ENCODE data around the gene BBS5. TPM values are rescaled to one million over a fixed set of nuclear protein-coding genes. Genes with fewer than 3 reads are reported as not detected.

Gene BBS5
- total RNA-seq, 4 donors from 2014 or later = 1.6 to 12.3 (median 3.2) TPM

DNA sequence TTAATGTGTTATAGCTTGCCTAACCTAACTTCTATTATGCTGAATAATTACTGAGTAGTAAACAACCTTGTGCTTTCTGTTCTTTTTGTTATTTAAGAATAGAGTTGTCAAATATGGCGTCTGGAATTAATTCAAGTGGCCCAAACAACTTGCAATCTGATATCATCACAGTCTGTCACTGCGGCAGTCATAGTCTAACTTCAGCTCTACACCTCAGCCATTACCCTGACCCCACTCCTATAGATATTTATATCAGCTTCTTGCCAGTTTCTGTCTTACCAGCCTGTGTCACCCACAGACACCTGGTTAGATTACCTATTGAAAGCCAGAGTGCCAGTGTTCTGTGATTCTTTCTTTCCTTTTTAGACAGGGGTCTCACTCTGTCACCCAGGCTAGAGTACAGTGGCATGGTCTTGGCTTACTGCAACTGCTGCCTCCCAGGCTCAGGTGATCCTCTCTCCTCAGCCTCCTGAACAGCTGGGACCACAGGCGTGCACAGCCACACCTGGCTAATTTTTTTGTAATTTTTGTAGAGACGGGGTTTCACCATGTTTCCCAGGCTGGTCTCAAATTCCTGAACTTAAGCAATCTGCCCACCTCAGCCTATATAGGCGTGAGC, 16.1 kb downstream of the BBS5 start:
- Histone ChIP-seq H3K27me3 (no peaks in the 10 kb centered on the region), H3K4me1 (no peaks in the 10 kb centered on the region), H3K27ac (no peak overlapping the region), H3K9me3 (no peaks in the 10 kb centered on the region), H3K4me3 (no peak overlapping the region), H3K36me3 (no peaks in the 10 kb centered on the region)
- in situ Hi-C loops (cut with MboI; ENCODE audit: low pct_ligation_motif_present in 1 of 4, low pct_unique_long_range_greater_than_20kb in 1 of 4, low sequenced_read_pairs in 3 of 4) = no loop called here
- TF ChIP-seq, protein P1, sequence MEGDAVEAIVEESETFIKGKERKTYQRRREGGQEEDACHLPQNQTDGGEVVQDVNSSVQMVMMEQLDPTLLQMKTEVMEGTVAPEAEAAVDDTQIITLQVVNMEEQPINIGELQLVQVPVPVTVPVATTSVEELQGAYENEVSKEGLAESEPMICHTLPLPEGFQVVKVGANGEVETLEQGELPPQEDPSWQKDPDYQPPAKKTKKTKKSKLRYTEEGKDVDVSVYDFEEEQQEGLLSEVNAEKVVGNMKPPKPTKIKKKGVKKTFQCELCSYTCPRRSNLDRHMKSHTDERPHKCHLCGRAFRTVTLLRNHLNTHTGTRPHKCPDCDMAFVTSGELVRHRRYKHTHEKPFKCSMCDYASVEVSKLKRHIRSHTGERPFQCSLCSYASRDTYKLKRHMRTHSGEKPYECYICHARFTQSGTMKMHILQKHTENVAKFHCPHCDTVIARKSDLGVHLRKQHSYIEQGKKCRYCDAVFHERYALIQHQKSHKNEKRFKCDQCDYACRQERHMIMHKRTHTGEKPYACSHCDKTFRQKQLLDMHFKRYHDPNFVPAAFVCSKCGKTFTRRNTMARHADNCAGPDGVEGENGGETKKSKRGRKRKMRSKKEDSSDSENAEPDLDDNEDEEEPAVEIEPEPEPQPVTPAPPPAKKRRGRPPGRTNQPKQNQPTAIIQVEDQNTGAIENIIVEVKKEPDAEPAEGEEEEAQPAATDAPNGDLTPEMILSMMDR (IDR thresholded peaks at IDR 0.05) = no peak
- TF ChIP-seq EP300 (IDR thresholded peaks at IDR 0.05; ENCODE audit: low read depth) (no peak), POLR2A (IDR thresholded peaks at IDR 0.05) (no peak), POLR2AphosphoS5 (IDR thresholded peaks at IDR 0.05) (no peak)
- intact Hi-C loops (cut with DNase I; ENCODE audit: low total_unique reads) = no loop called here
- 90 to 100% methylated on average over 3 to 5 of the region's 5 CpGs for WGBS, 2 donors (ENCODE audit: low coverage in 1 of 2)
- DNase-seq = no peak

DNA sequence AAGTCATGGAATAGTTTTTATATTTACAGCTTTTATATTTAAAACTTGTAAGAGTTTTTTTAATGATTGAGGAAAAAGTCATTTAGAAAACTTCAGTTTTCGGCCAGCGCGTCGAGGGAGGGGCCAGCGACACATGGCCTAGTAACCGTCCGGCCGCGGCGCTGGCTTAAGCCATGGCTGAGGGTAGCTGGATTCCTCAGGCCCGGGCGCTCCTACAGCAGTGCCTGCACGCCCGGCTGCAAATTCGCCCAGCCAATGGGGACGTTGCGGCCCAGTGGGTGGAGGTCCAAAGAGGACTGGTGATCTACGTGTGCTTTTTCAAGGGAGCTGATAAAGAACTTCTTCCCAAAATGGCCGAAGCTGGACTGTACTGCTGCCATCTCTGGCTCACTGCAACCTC, 25.4 kb downstream of the BBS5 start:
- no peak for DNase-seq
- in situ Hi-C loops (cut with MboI; ENCODE audit: low pct_ligation_motif_present in 1 of 4, low pct_unique_long_range_greater_than_20kb in 1 of 4, low sequenced_read_pairs in 3 of 4) (no loop called here), intact Hi-C loops (cut with DNase I; ENCODE audit: low total_unique reads) (no loop called here)
- Histone ChIP-seq H3K4me1 (peaks cover 0 to 9% (median 4%) of the 10 kb centered on the region in 4 donors), H3K27me3 (no peaks in the 10 kb centered on the region), H3K4me3 (no peak overlapping the region), H3K9me3 (no peaks in the 10 kb centered on the region), H3K36me3 (no peaks in the 10 kb centered on the region), H3K27ac (no peak overlapping the region)
- WGBS, 2 donors (ENCODE audit: low coverage in 1 of 2) = 96 to 100% methylated on average over 1 to 19 of the region's 19 CpGs
- TF ChIP-seq EP300 (IDR thresholded peaks at IDR 0.05; ENCODE audit: low read depth) = no peak
- TF ChIP-seq, protein P1 (IDR thresholded peaks at IDR 0.05) = no peak
- TF ChIP-seq POLR2A (IDR thresholded peaks at IDR 0.05) = no peak
- TF ChIP-seq POLR2AphosphoS5 (IDR thresholded peaks at IDR 0.05) = no peak

DNA sequence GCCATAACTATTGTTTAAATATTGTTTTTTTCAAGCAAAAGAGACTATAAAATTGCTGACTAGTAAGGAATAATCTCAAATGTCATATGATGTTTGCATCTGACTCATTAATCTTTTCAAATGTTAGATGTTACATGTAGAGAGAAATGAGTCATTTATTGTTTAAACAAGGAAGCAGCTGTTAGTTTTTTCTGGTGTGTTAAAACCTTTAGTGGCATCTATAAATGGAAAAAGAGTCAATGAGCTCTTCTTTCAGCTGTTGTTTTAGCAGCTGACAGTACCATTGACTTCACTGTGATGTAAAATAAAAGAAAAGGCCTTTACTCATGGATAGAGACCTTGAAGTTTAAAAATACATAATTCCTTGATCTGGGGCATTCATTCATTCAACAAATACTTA, 28.4 kb downstream of the BBS5 start:
- no peak overlapping the region for H3K27ac ChIP-seq
- no peaks in the 10 kb centered on the region for H3K9me3 ChIP-seq
- no peak overlapping the region for H3K4me3 ChIP-seq
- in situ Hi-C loops (cut with MboI; ENCODE audit: low pct_ligation_motif_present in 1 of 4, low pct_unique_long_range_greater_than_20kb in 1 of 4, low sequenced_read_pairs in 3 of 4) (no loop called here), intact Hi-C loops (cut with DNase I; ENCODE audit: low total_unique reads) (no loop called here)
- TF ChIP-seq, protein P1 (IDR thresholded peaks at IDR 0.05) = no peak
- TF ChIP-seq EP300 (IDR thresholded peaks at IDR 0.05; ENCODE audit: low read depth) = no peak
- TF ChIP-seq POLR2AphosphoS5 (IDR thresholded peaks at IDR 0.05) = no peak
- no peak for TF ChIP-seq POLR2A (IDR thresholded peaks at IDR 0.05)
- peaks cover 0 to 9% (median 4%) of the 10 kb centered on the region in 4 donors for H3K4me1 ChIP-seq
- no peaks in the 10 kb centered on the region for H3K36me3 ChIP-seq
- DNase-seq = no peak
- no peaks in the 10 kb centered on the region for H3K27me3 ChIP-seq

DNA sequence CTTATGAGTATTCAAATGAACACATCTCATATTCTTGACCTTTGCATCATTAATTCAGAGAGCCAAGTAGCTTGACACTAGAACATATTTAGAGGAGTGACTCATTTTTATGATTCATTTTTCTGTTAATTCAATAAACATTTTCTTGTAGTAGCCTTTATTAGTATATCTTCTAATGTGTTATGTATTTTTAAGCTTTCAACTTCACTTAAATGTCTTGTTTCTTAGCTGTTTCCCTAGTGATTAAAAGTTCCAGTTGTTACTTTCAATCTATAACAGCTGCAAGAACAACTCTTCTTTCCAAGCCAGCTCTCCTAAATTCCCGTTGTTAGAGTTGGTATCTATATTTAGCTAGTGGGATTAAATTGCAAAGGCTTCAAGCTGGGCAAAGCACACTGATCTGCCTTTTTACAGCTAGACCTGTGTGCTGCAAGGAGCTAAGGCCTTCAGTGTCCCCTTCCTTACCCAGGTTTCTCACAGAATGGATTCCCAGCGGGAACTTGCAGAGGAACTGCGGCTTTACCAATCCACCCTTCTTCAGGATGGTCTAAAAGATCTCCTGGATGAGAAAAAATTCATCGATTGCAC, 30.1 kb downstream of the BBS5 start, which contains the start of gene KLHL41:
Gene KLHL41 (plus strand): TSS at position 405 of the 588 bp plus-strand sequence. CDS start 77 bp downstream, at position 482.
- no peak for DNase-seq
- intact Hi-C loops (cut with DNase I; ENCODE audit: low total_unique reads) = no loop called here
- Histone ChIP-seq H3K27me3 (no peaks in the 10 kb centered on the region), H3K27ac (no peak within 1 kb of the TSS), H3K4me3 (no peak within 1 kb of the TSS), H3K36me3 (no peaks in the 10 kb centered on the region), H3K9me3 (no peaks in the 10 kb centered on the region), H3K4me1 (peaks cover 0 to 9% (median 4%) of the 10 kb centered on the region in 4 donors)
- TF ChIP-seq, protein P1 (IDR thresholded peaks at IDR 0.05) = no peak
- TF ChIP-seq POLR2A (IDR thresholded peaks at IDR 0.05) (no peak), POLR2AphosphoS5 (IDR thresholded peaks at IDR 0.05) (no peak), EP300 (IDR thresholded peaks at IDR 0.05; ENCODE audit: low read depth) (no peak)
- in situ Hi-C loops (cut with MboI; ENCODE audit: low pct_ligation_motif_present in 1 of 4, low pct_unique_long_range_greater_than_20kb in 1 of 4, low sequenced_read_pairs in 3 of 4) = no loop called here
- 80 to 85% methylated on average over 1 to 4 of the region's 4 CpGs for WGBS, 2 donors (ENCODE audit: low coverage in 1 of 2)

Measured in transverse colon (tissue), 4 donors.